ENCODE data around the gene MYO5B. TPM values are rescaled to one million over a fixed set of nuclear protein-coding genes. Genes with fewer than 3 reads are reported as not detected.

MYO5B gene
- total and polyA plus RNA-seq, 9 of the 15 experiments (the other 6 are each of a cell fraction or from before 2014, with no cell fraction given) = 0.07 to 0.42 (median 0.28) TPM

DNA sequence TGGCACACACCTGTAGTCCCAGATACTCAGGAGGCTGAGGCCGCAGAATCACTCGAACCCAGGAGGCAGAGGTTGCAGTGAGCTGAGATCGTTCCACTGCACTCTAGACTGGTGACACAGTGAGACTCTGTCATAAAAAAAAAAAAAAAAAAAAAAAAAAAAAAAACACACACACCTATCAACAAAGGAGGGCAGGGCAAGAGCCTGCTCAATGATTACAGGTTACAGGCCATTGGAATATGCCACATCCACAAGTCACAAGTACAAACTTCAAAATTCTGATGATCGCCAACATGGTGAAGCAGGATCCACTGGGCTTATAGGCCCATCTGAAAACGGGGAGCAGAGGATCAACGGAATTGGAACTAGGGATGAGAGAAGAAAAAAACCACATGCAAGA is 6.3 kb downstream of the MYO5B start:
- ATAC-seq (no peak), FAIRE-seq (no peak), DNase-seq (ENCODE audit: extremely low read depth in 1 of 4, low spot score in 3 of 4) (no peak)
- Histone ChIP-seq H3K4me2 (ENCODE audit: insufficient read depth, low read length) (no peak overlapping the region), H3K27me3 (ENCODE audit: control insufficient read depth in 2 of 2, insufficient read depth in 2 of 2, low read length in 2 of 2) (peaks cover 0 to 7% of the 10 kb centered on the region in 2 experiments; a peak in 3 of 5 replicates), H3K4me1 (replicated peaks in 1 of 2; ENCODE audit: control insufficient read depth in 2 of 2, insufficient read depth in 2 of 2, low read length in 2 of 2) (no peaks in the 10 kb centered on the region), H3K9ac (ENCODE audit: insufficient read depth in 1 of 2, low read depth in 2 of 2, low read length in 2 of 2) (no peak overlapping the region), H3K4me3 (no peak overlapping the region), H3K27ac (ENCODE audit: extremely low read depth, low read depth, low read length) (no peak overlapping the region), H3K36me3 (ENCODE audit: control insufficient read depth, insufficient read depth, low read length) (no peaks in the 10 kb centered on the region), H2AFZ (ENCODE audit: low read depth, low read length) (no peak overlapping the region), H3K79me2 (ENCODE audit: control insufficient read depth, insufficient read depth, low read length) (no peaks in the 10 kb centered on the region), H3K9me1 (ENCODE audit: control insufficient read depth, insufficient read depth, low read length) (no peaks in the 10 kb centered on the region), H4K20me1 (replicated peaks; ENCODE audit: control insufficient read depth, insufficient read depth, low read length) (no peaks in the 10 kb centered on the region), H3K9me3 (replicated peaks; ENCODE audit: control insufficient read depth, insufficient read depth, low read depth, low read length) (no peaks in the 10 kb centered on the region)
- WGBS (ENCODE audit: insufficient coverage, low coverage, missing lambda C conversion rate) = 0% methylated on average over 3 of the region's 6 CpGs
- no TSS peak for BruUV-seq (replicated peaks)
- intact Hi-C loops (cut with micrococcal nuclease) = no loop called here
- CTCF ChIA-PET (ENCODE audit: low intra/inter-chr PET ratio) = no interaction called here
- TF ChIP-seq NCOA4 (IDR thresholded peaks at IDR 0.05; ENCODE audit: partially characterized antibody) (no peak), PCBP1 (IDR thresholded peaks at IDR 0.05; ENCODE audit: low read depth, low read length, poor library complexity, severe bottlenecking) (no peak), CREM (IDR thresholded peaks at IDR 0.05; ENCODE audit: low read depth) (no peak), ARID2 (IDR thresholded peaks at IDR 0.05) (no peak), ZNF12 (CRISPR knock-in tag; IDR thresholded peaks at IDR 0.05) (no peak), RBFOX2 (IDR thresholded peaks at IDR 0.05; ENCODE audit: low read depth, low read length) (no peak), BCOR (IDR thresholded peaks at IDR 0.05) (no peak), THAP12 (CRISPR knock-in tag; IDR thresholded peaks at IDR 0.05) (no peak), NR2C1 (IDR thresholded peaks at IDR 0.05) (no peak), NR2C1 (tag; IDR thresholded peaks at IDR 0.05) (no peak), NFYB (IDR thresholded peaks at IDR 0.05; ENCODE audit: extremely low read depth, insufficient read length) (no peak)
- POLR2A ChIA-PET = interaction anchor here (0.8 kb wide), 1 partner anchor 93 kb away, joined by 4 read pairs; the partner anchor contains the start of gene MBD1
- in situ Hi-C loops (cut with MboI) = no loop called here
